Activated CD4-positive, alpha-beta T cell treated with anti-CD3 and anti-CD28 coated beads, Interleukin-2, amount 50 U/mL, for 48 hours (primary cell): ENCODE data around the gene MATK.
A peak's percentile ranks its signal among the peaks of the same experiment; 100 is the strongest.

Source experiments
- DNase-seq, 2 experiments: peaks; one replicate each; pipeline ENCODE4 v3.0.0-alpha.2; 2020

Gene MATK

GRCh38 chr19:3788996-3789778 is 3.0 kb upstream of the MATK start:
- DNase-seq = no peak

DNA sequence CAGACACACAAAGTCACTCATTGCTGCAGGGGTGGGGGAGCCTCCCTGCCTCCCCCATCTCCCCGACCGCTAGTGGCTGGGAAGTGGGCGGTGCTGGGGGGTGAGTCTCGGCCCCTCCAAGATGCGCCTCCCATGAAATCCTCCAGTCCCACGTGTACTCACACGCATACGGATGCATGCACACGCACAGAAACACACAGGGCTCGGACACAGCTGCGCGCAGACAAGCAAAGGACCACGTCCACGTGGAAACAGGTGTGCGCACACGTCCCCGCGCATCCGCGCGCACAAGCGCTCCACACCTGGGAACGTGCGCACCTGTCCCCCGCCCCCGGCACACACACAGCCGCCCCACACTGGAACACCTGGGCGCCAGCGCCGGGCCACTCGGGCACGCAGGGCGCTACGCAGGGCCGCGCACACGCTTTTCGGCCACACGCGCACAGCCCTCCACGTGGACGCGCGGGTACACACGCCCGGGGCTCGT is 687 bp downstream of the MATK start:
- peak; percentile 31 to 33 for DNase-seq

- no peak for DNase-seq
Measured at GRCh38 chr19:3784607-3785450, 1.4 kb downstream of the MATK start.

DNA sequence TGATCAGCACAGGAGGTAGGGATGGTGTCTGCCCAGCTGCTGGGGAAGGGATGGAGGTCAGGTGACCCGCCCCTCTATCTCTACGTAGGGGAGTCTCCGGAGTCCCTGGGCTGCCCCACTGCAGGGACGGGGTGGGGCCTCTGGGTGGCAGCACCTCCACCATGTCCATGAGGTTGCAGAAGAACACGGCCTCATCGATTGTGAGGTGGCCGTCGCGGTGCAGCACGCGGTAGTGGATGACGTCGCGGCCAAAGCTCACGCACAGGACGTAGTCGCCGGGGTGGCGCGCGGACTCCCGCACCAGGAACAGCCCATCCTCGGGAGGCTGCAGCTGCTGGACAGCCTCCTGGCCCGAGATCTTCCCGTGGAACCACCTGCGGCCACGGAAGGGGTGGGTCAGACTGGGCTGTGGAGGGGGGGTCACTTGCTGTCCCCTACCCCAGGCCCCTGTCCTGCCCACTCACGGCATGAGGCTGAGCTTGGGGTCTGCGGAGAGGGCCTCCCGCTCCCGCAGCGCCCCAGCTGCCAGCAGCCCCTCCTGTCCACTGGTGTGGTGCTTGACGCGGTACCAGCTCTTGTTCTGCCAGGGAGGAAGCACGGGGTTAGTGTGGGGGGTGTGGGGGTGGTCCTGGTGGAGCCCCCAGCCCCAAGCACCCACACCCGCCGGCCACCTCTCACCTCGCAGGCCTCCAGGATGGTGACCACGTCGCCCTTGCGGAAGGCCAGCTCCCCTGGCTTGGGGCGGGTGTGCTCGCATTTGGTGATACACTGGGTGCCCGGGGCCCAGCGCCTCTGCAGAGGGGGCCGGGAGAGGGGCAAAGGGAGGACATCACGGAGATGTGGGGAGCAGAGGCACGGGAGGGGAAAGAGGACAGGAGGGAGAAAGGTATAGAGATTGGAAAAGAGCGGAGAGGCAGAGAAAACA is 2.3 kb downstream of the MATK start:
- DNase-seq = peak; percentile 43 to 54

- DNase-seq = no peak
Measured at GRCh38 chr19:3782903-3783302, 3.3 kb downstream of the MATK start.

DNA sequence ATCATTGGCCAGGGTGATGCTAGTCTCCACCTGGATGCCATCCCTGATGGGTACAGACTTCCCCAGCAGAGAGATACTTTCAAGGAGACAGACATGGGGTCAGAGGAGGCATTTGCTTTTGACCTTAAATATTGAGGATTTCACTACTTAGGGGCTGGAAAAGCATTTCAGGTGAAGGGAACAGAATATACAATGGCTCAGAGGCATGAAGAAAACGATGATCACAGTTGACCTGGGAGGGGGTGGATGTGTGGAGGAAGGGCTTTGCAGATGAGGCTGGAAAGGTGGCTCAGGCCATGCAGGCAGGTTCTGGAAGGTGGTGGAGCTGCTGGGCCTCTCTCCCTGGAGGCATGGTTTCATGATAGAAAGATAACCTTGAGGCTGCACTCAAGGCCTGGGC is 3.9 kb downstream of the MATK start:
- DNase-seq = no peak

DNA sequence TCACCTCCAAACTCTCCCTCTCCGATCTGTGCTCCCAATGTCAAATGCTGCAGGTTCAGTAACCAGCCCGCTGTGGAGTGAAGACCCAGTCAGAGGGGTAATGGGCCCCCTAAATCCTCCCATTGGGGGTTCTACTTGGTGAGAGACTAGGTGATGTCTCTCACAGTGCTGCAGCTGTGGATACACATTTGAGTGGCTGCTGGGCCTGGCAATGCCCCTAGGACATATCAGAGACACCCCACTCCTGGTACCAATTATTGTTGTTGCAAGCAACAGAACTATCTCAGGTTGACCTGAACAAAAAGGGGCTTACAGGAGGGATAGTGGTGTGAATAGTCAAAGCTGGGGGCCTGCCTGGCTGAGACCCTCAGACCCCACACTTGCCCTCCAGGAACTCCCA is 4.6 kb downstream of the MATK start:
- no peak for DNase-seq

DNA sequence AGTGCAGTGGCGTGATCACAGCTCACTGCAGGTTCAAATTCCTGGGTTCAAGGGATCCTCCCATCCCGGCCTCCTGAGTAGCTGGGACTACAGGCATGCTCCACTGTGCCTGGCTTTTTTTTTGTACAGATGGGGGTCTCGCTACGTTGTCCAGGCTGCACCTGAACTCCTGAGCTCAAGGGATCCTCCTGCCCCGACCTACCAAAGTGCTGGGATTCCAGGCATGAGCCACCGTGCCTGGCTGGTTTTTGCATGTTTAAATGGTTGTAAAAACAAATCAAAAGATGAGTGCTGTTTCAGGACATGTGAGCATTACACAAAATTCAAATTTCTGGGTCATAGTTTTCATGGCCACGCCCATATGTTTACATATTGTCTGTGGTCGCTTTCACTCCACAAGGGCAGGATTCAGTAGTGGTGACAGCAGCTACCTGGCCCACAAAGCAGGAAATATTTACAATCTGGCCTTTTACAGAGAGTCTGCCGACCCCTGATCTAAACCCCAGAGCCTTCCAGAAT is 5.3 kb downstream of the MATK start:
- DNase-seq = no peak

GRCh38 chr19:3778899-3779723 is 7.1 kb downstream of the MATK start:
- no peak for DNase-seq

DNA sequence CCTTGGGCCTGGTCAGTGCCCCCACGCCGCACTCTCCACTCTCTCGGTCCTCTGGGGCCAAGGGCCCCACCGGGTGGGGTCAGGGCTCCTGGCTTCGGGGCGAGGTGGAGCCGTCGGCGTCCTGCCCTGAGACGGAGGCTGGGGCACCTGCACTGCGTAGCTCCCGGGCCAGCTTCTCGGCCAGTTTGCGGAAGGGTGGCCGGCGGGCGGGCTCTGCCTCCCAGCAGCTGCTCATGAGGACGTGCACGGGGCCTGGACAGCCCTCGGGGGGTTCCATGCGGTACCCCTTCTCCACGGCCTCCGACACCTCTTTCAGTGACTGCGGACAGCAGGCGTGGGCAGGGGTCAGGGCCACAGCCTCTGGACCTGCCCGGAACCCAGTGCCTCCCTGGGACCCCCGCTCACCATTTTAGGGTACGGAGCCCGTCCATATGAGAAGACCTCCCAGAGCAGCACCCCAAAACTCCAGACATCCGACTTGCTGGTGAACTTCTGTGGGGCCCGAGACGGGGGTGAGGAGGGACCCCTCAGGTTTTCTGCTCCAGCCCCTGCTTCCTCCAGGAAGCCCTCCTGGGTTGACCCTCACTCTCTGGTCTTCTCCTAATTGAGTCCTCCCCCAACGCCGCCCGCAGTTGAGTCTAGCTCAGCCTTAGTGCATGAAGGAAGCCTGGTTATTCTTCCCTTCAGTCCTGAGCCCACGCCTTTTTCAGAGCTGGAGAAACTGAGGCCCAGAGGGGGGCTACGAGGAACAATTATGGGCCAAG is 7.9 kb downstream of the MATK start:
- no peak for DNase-seq

DNA sequence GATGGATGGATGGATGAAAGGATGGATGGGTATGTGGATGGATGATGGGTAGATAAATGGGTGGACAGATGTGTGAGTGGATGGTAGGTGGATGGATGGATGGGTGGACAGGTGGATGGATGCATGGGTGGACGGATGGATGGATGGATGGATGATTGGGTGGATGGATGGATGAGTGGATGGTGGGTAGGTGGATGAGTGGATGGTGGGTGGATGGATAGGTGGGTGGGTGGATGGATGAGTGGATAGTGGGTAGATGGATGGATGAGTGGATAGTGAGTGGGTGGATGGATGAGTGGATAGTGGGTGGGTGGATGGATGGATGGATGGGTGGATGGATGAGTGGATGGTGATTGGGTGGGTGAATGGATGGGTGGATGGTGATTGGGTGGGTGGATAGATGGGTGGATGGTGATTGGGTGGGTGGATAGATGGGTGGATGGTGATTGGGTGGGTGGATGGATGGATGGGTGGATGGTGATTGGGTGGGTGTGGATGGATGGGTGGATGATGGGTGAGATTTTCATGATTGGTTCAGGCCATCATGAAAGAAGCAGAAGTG is 9.6 kb downstream of the MATK start:
- no peak for DNase-seq

GRCh38 chr19:3775831-3776230 is 10.3 kb downstream of the MATK start:
- DNase-seq = no peak

- DNase-seq = no peak
Measured at GRCh38 chr19:3775374-3775711, 10.8 kb downstream of the MATK start.

GRCh38 chr19:3774621-3775373 is 11.4 kb downstream of the MATK start:
- DNase-seq = no peak

DNA sequence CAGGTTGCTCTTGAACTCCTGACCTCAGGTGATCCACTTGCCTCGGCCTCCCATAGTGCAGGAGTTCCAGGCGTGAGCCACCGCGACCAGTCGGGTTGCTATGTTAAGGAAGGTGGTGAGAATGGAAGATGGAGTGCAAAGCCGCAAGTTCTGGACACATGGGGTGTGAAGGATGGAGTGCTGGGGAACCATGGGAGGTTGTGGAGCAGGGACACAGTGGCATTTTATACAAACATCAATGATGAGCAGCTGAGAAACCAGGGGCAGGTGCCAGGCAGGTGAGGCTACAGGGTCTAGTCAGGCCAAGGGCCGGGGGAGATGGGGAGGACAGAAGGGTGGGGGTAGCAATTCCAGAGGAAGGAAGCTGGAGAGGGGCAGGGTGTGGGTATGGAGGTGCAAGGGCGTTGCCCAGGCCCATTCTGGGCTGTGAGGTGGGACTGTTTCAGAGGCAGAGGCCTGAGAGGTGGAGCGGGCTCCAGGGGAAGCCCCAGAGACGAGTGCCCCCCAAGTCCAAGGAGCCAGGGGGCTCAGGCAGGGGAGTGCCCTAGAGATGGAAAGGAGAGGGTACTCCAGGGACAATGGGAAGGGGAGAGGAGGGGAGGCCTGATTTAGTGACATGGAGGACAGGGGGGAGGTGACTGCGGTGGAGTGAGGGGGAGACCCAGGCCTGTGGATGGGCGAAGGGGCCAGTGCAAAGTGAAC is 12.2 kb downstream of the MATK start:
- DNase-seq = no peak

DNA sequence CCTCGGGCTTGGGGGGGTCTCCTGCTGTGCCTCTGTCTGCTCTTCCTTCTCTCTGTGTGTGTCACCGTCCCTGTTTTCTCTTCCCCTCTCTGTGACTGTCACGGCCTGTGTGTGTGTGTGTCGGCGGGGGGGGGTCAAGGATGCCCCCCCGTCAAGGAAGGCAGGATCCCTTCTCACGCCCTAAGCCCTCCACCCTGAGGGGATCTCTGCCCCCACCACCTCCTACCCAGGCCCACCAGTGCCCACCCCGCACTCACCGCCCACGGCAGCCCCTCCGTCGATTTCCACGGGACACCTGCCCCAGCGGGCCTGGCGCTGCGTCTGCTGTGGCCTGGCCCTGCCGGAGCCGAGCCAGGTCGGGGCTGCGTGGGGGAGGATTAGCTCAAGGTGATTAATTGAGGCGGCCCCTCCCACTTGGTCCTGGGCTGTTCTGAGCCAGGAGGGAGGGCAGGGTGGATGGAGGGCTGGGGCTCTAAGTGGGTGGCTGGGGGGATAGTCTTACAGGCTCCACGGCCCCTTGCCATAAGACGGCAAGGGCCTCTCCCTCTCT is 14.2 kb downstream of the MATK start, which contains the start of gene RAX2:
Gene RAX2, minus strand, starts transcription at position 323 of the 550 bp plus-strand sequence. CDS start 486 bp downstream, outside the sequence.
- no peak for DNase-seq

DNA sequence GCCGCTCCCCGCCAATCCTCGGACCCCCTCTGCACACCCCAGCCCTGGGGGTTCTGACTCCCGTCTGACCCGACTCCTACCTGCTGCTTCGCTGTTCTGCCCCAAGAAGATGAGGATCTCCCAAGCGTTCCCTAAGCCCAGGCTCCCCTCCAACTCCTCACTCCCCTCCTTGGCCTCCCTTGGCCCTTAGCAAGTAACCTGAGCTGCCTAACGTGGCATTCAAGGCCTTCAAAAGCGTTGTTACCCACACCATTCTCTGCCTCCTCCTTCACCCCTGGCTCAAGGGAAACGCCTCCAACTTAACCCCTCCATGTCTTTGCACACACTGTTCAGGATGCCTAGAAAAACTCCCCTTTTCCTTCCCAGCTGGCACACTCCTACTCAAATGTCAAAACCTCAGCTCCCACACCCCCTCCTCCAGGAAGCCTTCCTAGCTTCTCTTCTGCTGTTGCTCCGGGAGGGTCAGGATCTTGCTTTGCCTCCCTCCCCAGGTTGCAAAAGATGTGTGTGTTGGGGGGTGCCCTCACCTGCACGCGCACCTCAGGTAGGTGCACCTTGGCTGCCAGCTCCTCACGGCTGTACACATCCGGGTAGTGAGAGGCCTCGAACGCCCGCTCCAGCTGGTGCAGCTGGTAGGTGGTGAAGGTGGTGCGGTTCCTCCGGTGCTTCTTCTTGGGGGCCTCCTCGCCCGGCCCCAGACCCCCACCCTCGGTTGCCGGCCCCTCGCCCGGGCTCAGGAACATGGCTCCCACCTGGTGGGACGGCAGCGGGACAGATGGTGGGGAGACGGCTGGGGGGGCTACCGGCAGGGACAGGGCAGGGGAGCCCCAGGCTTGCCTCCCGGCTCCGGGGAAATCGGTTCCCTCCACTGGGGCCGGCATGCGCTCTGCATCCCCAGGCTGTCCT is 14.9 kb downstream of the MATK start:
- no peak for DNase-seq
